GM19467 (cell line): ENCODE measurements around the gene CPLX4.

ENCODE experiments used
- ATAC-seq: cut with Tn5 transposase; IDR thresholded peaks from one replicate; pipeline ENCODE4 v1.9.1; 2021; ENCODE audit warnings: mild to moderate bottlenecking, moderate library complexity; ENCODE audit not compliant: unreplicated experiment

Gene CPLX4

GRCh38 chr18:59318460-59319050 is at the start of gene CPLX4:
CPLX4 (minus strand) TSS chr18:59318649; CDS start chr18:59318462, 187 bp downstream.
- no peak for ATAC-seq

- no peak for ATAC-seq
Measured at GRCh38 chr18:59360381-59360780, 41.9 kb upstream of the CPLX4 start.

- peak; percentile 21 for ATAC-seq
Measured at GRCh38 chr18:59359576-59359952, 41.1 kb upstream of the CPLX4 start.

- ATAC-seq, result peak; percentile 98
Measured at GRCh38 chr18:59358712-59359575, 40.5 kb upstream of the CPLX4 start, which contains the start of gene LMAN1. LMAN1 (minus strand) TSS chr18:59359265; CDS start chr18:59359244, 21 bp downstream.

GRCh38 chr18:59358414-59358711 is 39.9 kb upstream of the CPLX4 start:
- no peak for ATAC-seq

GRCh38 chr18:59357928-59358327 is 39.5 kb upstream of the CPLX4 start:
- ATAC-seq, result no peak

GRCh38 chr18:59354731-59355130 is 36.3 kb upstream of the CPLX4 start:
- no peak for ATAC-seq

GRCh38 chr18:59353079-59353680 is 34.7 kb upstream of the CPLX4 start:
- no peak for ATAC-seq

GRCh38 chr18:59352250-59352855 is 33.9 kb upstream of the CPLX4 start:
- ATAC-seq, result no peak

- ATAC-seq, result no peak
Measured at GRCh38 chr18:59345556-59345955, 27.1 kb upstream of the CPLX4 start.

GRCh38 chr18:59344996-59345395 is 26.5 kb upstream of the CPLX4 start:
- ATAC-seq, result no peak

- no peak for ATAC-seq
Measured at GRCh38 chr18:59343926-59344325, 25.5 kb upstream of the CPLX4 start.

- no peak for ATAC-seq
Measured at GRCh38 chr18:59340817-59341216, 22.4 kb upstream of the CPLX4 start.

- no peak for ATAC-seq
Measured at GRCh38 chr18:59340312-59340711, 21.9 kb upstream of the CPLX4 start.

- ATAC-seq, result no peak
Measured at GRCh38 chr18:59332986-59333385, 14.5 kb upstream of the CPLX4 start.

GRCh38 chr18:59328683-59329082 is 10.2 kb upstream of the CPLX4 start:
- ATAC-seq, result no peak

- no peak for ATAC-seq
Measured at GRCh38 chr18:59325965-59326364, 7.5 kb upstream of the CPLX4 start.

GRCh38 chr18:59324623-59324971 is 6.1 kb upstream of the CPLX4 start:
- no peak for ATAC-seq

GRCh38 chr18:59323931-59324622 is 5.6 kb upstream of the CPLX4 start:
- ATAC-seq, result no peak

- no peak for ATAC-seq
Measured at GRCh38 chr18:59311631-59312030, 6.8 kb downstream of the CPLX4 start.

GRCh38 chr18:59308938-59309260 is 9.6 kb downstream of the CPLX4 start:
- no peak for ATAC-seq
